Stimulated activated CD4-positive, alpha-beta T cell treated with anti-CD3 and anti-CD28 coated beads, Interleukin-15, amount 100 ng/mL, for 1 hour (primary cell): Measurements from ENCODE around the gene GJD2.

Source experiments
- DNase-seq, 2 donors: peaks; one replicate each; pipeline ENCODE4 v3.0.0-alpha.2; 2020; ENCODE audit warnings: low read depth in 1 of 2, low spot score in 1 of 2

Gene GJD2

DNA sequence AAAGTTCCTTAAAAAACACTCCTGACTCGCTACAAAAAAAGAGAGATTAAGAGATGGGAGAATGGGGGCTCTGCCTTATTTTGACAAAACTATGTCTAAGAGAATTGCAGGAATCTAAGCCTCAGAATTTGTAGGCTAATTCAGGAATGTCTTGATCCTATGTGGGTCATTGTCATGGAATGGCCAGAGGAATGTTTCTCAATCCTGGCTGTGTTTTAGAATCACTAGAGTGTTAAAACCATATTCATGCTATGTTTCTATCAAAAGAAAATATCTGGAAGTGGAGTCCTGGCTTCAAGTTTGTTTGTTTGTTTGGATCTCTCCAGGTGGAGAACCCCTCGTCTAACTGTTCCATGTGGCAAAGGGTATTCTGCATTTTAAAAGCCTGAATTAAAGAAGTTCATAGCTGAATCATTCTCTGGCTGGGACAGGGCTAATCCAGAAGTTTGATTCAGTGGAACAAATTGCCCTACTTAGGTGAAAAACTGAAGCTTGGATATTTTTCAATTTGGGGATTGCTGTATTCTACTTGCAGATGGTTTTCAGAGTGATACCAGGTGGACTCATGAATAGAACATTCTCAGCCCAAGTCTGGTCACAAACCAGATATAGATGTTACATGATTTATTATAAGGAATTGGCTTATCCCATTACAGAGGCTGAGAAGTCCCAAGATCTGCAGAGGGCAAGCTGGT, 28.2 kb downstream of the GJD2 start:
- no peak for DNase-seq

- DNase-seq: no peak
Observed at GRCh38 chr15:34725556-34725955, 29.2 kb downstream of the GJD2 start.

- no peak for DNase-seq
Observed at GRCh38 chr15:34724481-34724880, 30.3 kb downstream of the GJD2 start.

GRCh38 chr15:34722439-34722836, 32.4 kb downstream of the GJD2 start:
- no peak for DNase-seq

DNA sequence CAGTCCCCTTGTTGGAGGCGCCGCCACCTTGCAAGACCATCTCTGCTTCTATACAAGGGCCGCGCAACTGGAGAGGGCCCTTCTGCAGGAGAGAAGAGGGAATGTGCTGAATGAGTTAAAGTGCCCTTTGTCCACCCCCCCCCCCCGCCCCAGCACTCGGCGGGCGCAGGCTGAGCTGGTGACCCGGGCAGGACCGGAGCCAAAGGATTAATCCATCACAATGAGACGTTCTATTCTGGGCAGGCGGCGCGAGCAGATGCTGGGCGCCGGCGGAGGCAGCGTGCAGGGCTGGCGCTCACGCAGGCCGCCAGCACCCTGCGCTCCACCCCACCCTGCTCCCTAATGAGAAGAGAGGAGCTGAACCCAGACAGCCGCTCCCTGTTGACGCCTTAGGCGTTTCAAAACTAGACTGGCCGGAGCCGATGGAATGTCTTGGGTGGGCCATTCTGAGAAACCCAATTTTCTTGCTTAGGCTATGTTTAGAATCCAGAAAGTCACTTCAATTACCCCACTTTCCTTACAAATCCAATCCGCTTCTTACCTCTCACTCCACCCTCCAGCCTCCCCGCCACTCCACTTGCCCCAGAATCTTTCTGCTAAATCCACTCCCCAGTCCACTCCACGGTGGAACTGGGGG, 32.9 kb downstream of the GJD2 start:
- DNase-seq: no peak

DNA sequence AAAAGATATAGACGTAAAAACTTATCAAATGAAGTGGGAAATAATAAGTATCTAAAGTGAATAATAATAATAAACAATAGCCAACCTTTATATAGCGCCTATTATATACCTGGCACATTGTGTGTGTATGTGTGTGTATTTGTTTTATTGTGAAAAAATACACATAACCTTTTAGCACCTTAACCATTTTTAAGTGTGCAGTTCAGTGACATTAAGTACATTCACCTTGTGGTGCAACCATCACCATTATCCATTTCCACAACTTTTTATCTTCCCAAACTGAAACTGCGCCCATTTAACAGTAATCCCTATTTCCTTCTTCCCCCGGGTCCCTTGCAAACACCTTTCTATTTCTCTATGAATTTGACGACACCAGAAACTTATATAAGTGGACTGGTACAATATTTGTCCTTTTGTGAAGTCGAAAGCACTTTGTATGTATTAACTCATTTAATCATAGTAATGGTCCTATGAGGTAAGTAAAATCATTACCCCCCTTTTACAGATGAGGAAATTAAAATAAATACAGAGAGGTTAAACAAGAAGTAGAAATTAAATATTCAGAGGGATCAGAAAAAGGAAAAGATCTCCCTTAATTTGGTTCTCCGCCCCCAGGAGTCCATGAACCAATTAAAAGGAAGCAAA, 33.5 kb downstream of the GJD2 start:
- no peak for DNase-seq

DNA sequence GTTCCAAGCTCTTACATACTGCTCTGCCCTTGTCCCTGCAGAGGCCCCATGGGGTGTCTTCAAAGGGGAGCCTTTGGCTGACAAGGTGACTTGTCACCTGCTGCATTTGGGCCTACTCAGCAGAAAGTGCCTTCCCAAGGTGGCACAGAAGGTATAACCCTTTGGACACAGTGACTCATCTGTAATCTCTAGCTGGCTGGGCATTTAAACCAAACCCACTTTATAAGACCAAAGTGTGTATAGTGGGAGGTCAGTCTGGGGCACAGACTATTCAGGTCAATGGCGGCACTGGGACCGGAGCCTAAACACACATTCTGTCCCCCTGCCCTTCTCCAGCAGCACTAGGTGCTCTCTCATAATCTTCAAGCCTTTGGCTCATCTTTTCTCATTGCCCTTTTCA, 35.1 kb downstream of the GJD2 start:
- no peak for DNase-seq

GRCh38 chr15:34718681-34719665, 35.8 kb downstream of the GJD2 start:
- no peak for DNase-seq

DNA sequence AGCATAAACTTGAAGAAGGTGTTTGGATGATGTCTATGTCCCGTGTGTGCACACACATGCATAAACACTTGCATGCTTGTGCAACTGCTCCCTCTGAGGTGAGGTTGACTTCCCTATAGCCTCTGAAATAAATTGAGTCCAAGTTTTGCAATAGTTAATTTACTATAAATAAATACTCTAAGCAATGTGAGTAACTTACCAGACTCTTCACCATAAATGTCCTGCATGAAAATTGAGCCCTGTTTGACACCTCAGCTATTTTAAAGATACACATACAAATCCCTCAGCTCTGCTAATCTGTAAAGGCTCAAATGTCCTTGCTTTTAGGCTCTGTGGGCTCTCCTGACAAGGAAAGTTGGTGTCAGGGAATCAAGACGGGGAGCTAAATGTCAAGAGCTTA, 37.1 kb downstream of the GJD2 start:
- DNase-seq: no peak

DNA sequence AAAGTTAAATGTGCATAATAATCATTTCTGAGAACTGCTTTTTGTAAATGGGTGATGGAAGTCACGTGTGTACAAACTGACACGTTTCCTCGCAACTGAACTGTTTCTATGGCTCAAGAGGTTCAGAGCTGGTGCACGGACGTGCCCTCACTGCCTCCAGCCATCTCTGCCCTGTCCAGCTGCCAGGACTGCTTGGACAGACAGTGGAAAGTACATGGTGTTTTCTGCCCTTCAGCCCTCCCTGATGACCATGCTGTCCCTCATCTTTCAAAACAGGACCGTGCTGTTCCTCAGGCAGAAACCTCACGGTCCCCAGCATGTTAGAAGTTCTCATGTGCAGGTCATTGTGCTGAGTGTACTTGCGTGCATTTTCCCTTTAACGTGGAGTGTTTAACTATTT, 38.7 kb downstream of the GJD2 start:
- no peak for DNase-seq

- DNase-seq: no peak
Observed at GRCh38 chr15:34714476-34715121, 40.2 kb downstream of the GJD2 start.

DNA sequence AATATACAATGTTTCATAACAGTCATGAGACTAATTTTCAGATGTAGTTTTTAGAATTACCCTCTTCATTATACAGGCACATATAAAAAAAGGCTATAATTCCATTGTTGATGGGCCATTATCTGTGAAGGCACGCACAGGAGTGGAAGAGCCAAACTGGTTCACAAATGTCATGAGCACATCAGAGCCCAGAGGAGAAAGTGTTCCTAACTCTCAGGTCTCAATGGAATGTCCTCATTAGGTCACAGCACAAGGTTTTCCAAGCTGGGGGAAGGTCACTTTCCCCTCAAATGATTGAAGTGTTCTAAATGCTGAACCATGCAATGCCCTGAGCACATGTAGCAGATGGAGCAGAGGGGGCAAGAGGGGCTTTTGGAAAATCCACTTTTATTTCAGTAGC, 41.2 kb downstream of the GJD2 start:
- no peak for DNase-seq

DNA sequence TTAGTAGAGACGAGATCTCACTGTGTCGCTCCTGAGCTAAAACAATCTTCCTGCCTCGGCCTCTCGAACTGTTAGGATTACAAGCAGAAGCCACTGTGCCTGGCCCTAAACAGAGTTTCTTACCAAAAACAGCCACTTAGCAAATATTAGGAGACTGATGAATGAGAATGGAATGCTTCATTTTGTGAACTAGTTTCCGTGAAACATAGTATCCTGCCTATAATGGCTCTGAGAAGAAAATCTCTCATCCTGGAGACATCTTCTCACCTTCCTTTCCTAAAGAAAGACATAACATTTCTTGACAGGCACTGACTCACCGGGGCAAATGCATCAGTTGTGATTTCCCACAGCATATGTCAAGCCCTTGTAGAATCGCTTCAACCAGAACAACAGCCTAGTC, 44.9 kb downstream of the GJD2 start:
- DNase-seq: no peak

- no peak for DNase-seq
Observed at GRCh38 chr15:34708422-34708821, 46.4 kb downstream of the GJD2 start.

GRCh38 chr15:34701536-34701935, 53.3 kb downstream of the GJD2 start:
- DNase-seq: no peak
